Measurements from ENCODE around the gene GNG12. TPM values are rescaled to one million over a fixed set of nuclear protein-coding genes. Genes with fewer than 3 reads are reported as not detected.

Gene GNG12
- total RNA-seq, 1 donor: 201 TPM

DNA sequence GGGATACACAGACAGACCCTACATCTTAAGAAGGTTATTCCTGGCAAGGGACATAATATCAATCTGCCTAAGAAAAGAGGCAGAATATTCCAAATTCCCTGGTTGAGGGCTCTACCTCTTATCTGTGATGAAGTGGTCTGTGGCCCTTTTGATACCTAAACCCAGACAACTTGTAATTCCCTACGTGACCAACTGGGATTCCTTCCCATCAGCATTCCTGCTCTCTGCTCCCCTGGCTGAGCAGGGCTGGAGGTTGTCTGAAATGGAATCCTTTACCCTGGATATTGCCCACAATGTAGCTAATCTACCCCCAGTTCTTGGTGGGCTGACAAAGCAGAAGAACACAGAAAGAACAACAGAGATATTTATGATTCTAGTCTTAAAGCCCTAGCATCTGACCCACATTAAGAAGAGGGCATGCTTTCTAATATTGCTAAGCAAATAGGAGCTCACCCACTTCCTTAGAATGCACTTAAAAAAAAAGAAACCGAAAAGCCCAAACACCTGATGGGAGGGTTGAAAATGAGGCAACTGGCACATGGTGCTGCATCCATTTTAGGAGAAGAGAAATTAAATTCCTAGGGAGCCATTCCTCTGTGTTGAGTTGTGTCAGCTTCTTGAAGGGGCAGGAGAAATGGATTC is 111.5 kb downstream of the GNG12 start:
- TF ChIP-seq, protein P1, sequence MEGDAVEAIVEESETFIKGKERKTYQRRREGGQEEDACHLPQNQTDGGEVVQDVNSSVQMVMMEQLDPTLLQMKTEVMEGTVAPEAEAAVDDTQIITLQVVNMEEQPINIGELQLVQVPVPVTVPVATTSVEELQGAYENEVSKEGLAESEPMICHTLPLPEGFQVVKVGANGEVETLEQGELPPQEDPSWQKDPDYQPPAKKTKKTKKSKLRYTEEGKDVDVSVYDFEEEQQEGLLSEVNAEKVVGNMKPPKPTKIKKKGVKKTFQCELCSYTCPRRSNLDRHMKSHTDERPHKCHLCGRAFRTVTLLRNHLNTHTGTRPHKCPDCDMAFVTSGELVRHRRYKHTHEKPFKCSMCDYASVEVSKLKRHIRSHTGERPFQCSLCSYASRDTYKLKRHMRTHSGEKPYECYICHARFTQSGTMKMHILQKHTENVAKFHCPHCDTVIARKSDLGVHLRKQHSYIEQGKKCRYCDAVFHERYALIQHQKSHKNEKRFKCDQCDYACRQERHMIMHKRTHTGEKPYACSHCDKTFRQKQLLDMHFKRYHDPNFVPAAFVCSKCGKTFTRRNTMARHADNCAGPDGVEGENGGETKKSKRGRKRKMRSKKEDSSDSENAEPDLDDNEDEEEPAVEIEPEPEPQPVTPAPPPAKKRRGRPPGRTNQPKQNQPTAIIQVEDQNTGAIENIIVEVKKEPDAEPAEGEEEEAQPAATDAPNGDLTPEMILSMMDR (IDR thresholded peaks at IDR 0.05; ENCODE audit: insufficient read depth, low read depth, low read length): no peak
- no peak for DNase-seq (ENCODE audit: low read depth)
- H3K4me3 ChIP-seq (ENCODE audit: low read depth, low read length): no peak overlapping the region

DNA sequence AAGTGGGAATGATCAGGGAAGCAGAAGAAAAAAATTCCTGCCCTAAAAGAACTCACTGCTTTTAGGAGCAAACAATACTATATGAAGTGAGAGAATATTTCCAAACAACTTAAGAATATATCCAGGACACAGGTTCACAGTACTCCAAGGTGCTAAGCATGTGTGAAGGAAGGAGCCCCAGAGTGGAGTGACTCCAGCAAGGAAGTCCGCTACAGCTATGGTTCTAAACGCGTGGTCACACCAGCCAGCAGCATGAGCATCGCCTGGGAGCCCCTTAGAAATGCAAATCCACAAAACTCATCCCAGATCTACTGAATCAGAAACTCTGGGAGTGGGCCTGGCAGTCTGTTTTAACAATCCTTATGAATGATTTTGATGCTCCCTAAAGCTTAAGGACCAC is 112.2 kb downstream of the GNG12 start:
- TF ChIP-seq, protein P1 (IDR thresholded peaks at IDR 0.05; ENCODE audit: insufficient read depth, low read depth, low read length): no peak
- H3K4me3 ChIP-seq (ENCODE audit: low read depth, low read length): no peak overlapping the region
- no peak for DNase-seq (ENCODE audit: low read depth)

DNA sequence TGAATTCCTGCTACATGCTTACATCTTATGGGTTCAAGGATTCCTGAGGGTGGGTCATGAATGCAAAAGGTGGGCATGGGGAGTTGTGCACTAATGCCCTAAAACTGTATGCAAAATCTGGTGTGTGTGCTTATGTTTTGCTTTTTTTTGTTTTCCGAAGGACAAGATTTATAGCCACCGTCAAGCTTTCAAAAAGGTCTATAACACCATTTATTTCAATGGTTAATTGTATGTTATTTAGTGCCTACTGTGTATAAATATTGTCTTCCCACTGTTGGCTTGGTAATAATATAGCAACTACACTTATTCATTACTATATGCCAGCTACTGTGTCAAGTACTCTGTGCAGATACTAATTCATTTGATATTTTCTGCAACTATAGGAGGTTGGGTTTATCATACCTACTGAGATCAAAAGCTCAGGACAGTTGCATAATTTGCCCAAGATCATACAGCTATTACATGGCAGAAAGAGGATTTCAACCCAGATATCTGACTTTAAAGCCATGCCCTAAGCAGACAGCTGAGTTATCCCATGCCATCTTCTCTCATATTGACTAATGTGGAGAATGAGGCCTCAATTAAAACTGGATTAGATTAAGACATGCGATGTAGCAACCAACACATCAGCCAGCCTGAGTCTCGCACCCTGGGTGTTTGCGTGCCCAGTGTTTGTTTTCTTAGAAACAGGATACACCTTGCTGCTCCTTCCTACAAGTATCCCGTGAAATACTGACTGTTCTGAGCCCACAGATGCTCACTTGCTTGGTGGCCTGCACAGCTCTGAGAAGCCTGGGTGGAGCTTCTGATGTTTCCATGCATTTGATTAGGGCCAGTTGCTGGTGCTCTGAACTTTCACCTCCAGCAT is 113.7 kb downstream of the GNG12 start:
- TF ChIP-seq, protein P1 (IDR thresholded peaks at IDR 0.05; ENCODE audit: insufficient read depth, low read depth, low read length): no peak
- no peak for DNase-seq (ENCODE audit: low read depth)
- no peak overlapping the region for H3K4me3 ChIP-seq (ENCODE audit: low read depth, low read length)

DNA sequence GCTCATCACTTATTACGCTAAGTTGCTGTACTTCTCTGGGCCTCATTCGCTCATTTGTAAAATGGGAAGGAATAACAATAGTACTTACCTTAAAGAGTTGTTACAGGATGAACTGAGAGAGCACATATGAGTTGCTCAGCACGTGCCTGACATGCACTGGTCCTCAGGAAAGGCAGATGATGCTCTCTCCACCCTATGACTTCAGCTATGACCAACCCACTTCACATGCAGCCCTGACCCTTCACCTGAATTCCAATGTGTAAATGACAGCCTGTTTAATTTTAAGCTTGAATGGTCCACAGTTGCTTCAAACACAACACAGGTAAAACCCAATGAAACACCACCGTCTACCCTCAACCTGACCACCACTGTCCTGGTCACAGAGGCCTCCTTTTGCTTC is 115.4 kb downstream of the GNG12 start:
- no peak for DNase-seq (ENCODE audit: low read depth)

DNA sequence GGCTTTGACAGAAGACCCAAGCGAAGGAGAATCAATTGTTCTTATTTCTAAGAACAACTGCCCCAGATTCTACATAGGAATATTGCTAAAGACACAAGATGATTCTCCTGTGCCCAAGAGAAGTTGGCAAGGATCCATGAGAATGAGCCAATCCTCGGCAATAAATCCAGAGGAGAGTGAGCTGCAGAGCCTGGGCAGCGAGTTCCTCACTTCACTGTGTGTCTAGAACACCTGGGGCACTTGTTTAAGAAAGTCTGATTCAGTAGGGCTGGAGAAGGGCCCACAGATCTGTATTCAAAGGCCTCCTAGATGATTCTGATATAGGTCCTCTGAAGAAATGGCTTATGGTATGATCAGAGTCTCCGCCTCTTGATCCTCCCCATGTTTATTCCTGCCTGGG is 116.5 kb downstream of the GNG12 start:
- no peak overlapping the region for H3K4me3 ChIP-seq (ENCODE audit: low read depth, low read length)
- TF ChIP-seq, protein P1 (IDR thresholded peaks at IDR 0.05; ENCODE audit: insufficient read depth, low read depth, low read length): no peak
- DNase-seq (ENCODE audit: low read depth): peak; percentile 72

More for the DNA sequence above, 115.4 kb downstream of the GNG12 start:
- H3K4me3 ChIP-seq (ENCODE audit: low read depth, low read length): no peak overlapping the region
- TF ChIP-seq, protein P1 (IDR thresholded peaks at IDR 0.05; ENCODE audit: insufficient read depth, low read depth, low read length): no peak

DNA sequence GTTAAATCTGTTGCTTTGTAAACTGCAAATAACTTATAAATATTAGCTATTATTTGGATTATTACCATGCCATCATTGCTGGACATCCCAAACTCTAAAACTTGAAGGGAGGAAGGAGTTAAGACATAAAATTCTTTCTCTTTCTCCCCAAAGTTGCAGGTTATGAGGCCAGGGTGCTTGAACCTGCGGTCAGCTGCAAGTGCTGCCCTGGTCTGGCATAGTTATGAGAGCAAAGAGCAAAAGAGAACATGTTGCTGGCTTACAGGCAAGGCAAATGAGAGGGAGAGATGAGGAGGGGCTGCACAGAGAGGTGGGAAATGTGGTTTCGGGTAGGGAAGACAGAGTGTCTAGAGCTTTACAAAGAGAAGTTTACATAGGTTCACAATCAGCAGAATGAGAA is 117.4 kb downstream of the GNG12 start:
- H3K4me3 ChIP-seq (ENCODE audit: low read depth, low read length): no peak overlapping the region
- TF ChIP-seq, protein P1 (IDR thresholded peaks at IDR 0.05; ENCODE audit: insufficient read depth, low read depth, low read length): no peak
- DNase-seq (ENCODE audit: low read depth): no peak

All from fibroblast of villous mesenchyme (primary cell).